GM23338 (cell line): ENCODE measurements around the gene ARHGEF19. TPM values are rescaled to one million over a fixed set of nuclear protein-coding genes. Genes with fewer than 3 reads are reported as not detected.

Source experiments
- ATAC-seq: fragments of 200-7000 bp; cut with Tn5 transposase; 3 replicates; pipeline ENCODE4 v1.9.1; 2020
- DNase-seq: peaks from one replicate; pipeline ENCODE4 v3.0.0-alpha.2; 2015; ENCODE audit warnings: low spot score
- H2AFZ ChIP-seq: fragments of 200-600 bp; sonication (generic); 2 replicates; pipeline ENCODE4 v1.8.0; 2016; ENCODE audit warnings: antibody characterized with exemption, mild to moderate bottlenecking, moderate library complexity
- H3F3A ChIP-seq: fragments of 200-600 bp; sonication (generic); replicated peaks from 2 replicates; pipeline ENCODE4 v1.8.0; 2017; ENCODE audit warnings: antibody characterized with exemption, mixed run types, low read depth
- H3K27ac ChIP-seq: fragments of 200-600 bp; sonication (generic); 2 replicates; pipeline ENCODE4 v1.6.1; 2016; ENCODE audit warnings: low read depth
- H3K27me3 ChIP-seq: fragments of 200-600 bp; sonication (generic); 2 replicates; pipeline ENCODE4 v1.8.0; 2016; ENCODE audit warnings: mild to moderate bottlenecking, mixed run types, moderate library complexity; ENCODE audit not compliant: insufficient read depth
- H3K36me3 ChIP-seq: fragments of 200-600 bp; sonication (generic); 2 replicates; pipeline ENCODE4 v1.8.0; 2016; ENCODE audit warnings: mild to moderate bottlenecking; ENCODE audit not compliant: insufficient read depth
- H3K4me1 ChIP-seq: fragments of 200-600 bp; sonication (generic); 2 replicates; pipeline ENCODE4 v1.8.0; 2016; ENCODE audit warnings: mild to moderate bottlenecking, moderate library complexity; ENCODE audit not compliant: insufficient read depth
- H3K4me2 ChIP-seq: fragments of 200-600 bp; sonication (generic); 2 replicates; pipeline ENCODE4 v1.7.1; 2017; ENCODE audit warnings: mixed run types
- H3K4me3 ChIP-seq: fragments of 200-600 bp; sonication (generic); 2 replicates; pipeline ENCODE4 v1.6.1; 2016; ENCODE audit warnings: mixed run types
- H3K79me2 ChIP-seq: fragments of 200-600 bp; sonication (generic); replicated peaks from 2 replicates; pipeline ENCODE4 v1.8.0; 2017; ENCODE audit warnings: mild to moderate bottlenecking; ENCODE audit not compliant: insufficient read depth
- H3K9me2 ChIP-seq: fragments of 200-600 bp; sonication (generic); 2 replicates; pipeline ENCODE4 v1.8.0; 2017; ENCODE audit not compliant: insufficient read depth
- H4K20me1 ChIP-seq: fragments of 200-600 bp; sonication (generic); replicated peaks from 2 replicates; pipeline ENCODE4 v1.8.0; 2017; ENCODE audit warnings: mild to moderate bottlenecking; ENCODE audit not compliant: insufficient read depth
- H3K27ac Mint-ChIP-seq: 2 replicates; pipeline ENCODE4 v1.8.0; 2020; ENCODE audit warnings: inconsistent platforms, mild to moderate bottlenecking, moderate library complexity, mixed read lengths
- H3K27me3 Mint-ChIP-seq: 3 replicates; pipeline ENCODE4 v1.8.0; 2022; ENCODE audit warnings: low read depth, mild to moderate bottlenecking, moderate library complexity, mixed read lengths, inconsistent platforms; ENCODE audit not compliant: insufficient read depth, poor library complexity
- H3K36me3 Mint-ChIP-seq: 3 replicates; pipeline ENCODE4 v1.8.0; 2021; ENCODE audit warnings: low read depth, mild to moderate bottlenecking, inconsistent platforms, moderate library complexity, mixed read lengths
- H3K4me1 Mint-ChIP-seq: 3 replicates; pipeline ENCODE4 v1.8.0; 2020; ENCODE audit warnings: mild to moderate bottlenecking, inconsistent platforms, mixed read lengths
- H3K4me3 Mint-ChIP-seq: 3 replicates; pipeline ENCODE4 v1.8.0; 2021; ENCODE audit warnings: moderate library complexity, mild to moderate bottlenecking, inconsistent platforms, mixed read lengths
- H3K9me3 Mint-ChIP-seq: 3 replicates; pipeline ENCODE4 v1.8.0; 2020; ENCODE audit warnings: moderate library complexity, mild to moderate bottlenecking, inconsistent platforms, mixed read lengths
- CREB1 ChIP-seq: fragments of 250-450 bp; sonication (Bioruptor Pico); IDR thresholded peaks from 2 replicates; pipeline ENCODE4 v1.5.0; 2020; ENCODE audit warnings: low read depth, mild to moderate bottlenecking, moderate library complexity
- CTCF ChIP-seq, 2 experiments: fragments of 200-600 bp in 1 of 2; sonication (generic) in 1 of 2; conservative IDR thresholded peaks; 2 replicates each; pipeline versions ENCODE4 v1.5.1 to v1.6.1; 2016 to 2017; ENCODE audit warnings: antibody characterized with exemption in 2 of 2, low read depth in 2 of 2, mild to moderate bottlenecking in 2 of 2, moderate library complexity in 1 of 2
- ETS1 ChIP-seq: IDR thresholded peaks from 2 replicates; pipeline ENCODE4 v1.6.1; 2016; ENCODE audit warnings: antibody characterized with exemption
- EZH2phosphoT487 ChIP-seq: fragments of 200-600 bp; sonication (generic); IDR thresholded peaks from one replicate; pipeline ENCODE4 v1.8.1; 2018; ENCODE audit warnings: antibody characterized with exemption; ENCODE audit not compliant: unreplicated experiment
- JUNB ChIP-seq: IDR thresholded peaks from one replicate; pipeline ENCODE4 v1.6.1; 2016; ENCODE audit warnings: antibody characterized with exemption; ENCODE audit not compliant: unreplicated experiment
- NANOG ChIP-seq: IDR thresholded peaks from 2 replicates; pipeline ENCODE4 v1.6.1; 2016; ENCODE audit warnings: antibody characterized with exemption, borderline replicate concordance
- POLR2AphosphoS5 ChIP-seq: IDR thresholded peaks from 2 replicates; pipeline ENCODE4 v1.6.1; 2016; ENCODE audit warnings: antibody characterized with exemption, low read depth
- REST ChIP-seq: IDR thresholded peaks from one replicate; pipeline ENCODE4 v1.6.1; 2018; ENCODE audit warnings: antibody characterized with exemption; ENCODE audit not compliant: unreplicated experiment
- STAT1 ChIP-seq: IDR thresholded peaks from one replicate; pipeline ENCODE4 v1.6.1; 2016; ENCODE audit warnings: antibody characterized with exemption; ENCODE audit not compliant: unreplicated experiment
- ZNF114 ChIP-seq: fragments of 250-450 bp; sonication (Bioruptor Pico); IDR thresholded peaks from 2 replicates; pipeline ENCODE4 v1.5.0; 2020; ENCODE audit warnings: mild to moderate bottlenecking, moderate library complexity
- ZNF331 ChIP-seq: fragments of 250-450 bp; sonication (Bioruptor Pico); IDR thresholded peaks from 2 replicates; pipeline ENCODE4 v1.5.0; 2020; ENCODE audit warnings: low read depth, mild to moderate bottlenecking, moderate library complexity
- polyA plus RNA-seq: library from polyadenylated mRNA; unstranded; fragments of >200 nt; fragmentation: Nextera tagmentation; extraction: Ambion mirVana; gene quantifications from 2 replicates; pipeline ENCODE4 v1.2.1, GENCODE V29; 2016
- total RNA-seq: library from RNA; depleted of rRNA; stranded (reverse); fragments of >200 nt; shearing (Covaris generic); gene quantifications from 2 replicates; pipeline ENCODE4 v1.2.3, GENCODE V29; 2014

ARHGEF19 gene
- total and polyA plus RNA-seq, 2 experiments from 2014 or later = 19.5 to 46.4 TPM

GRCh38 chr1:16230744-16231143 lies 18.3 kb upstream of the ARHGEF19 start (continued):
- TF ChIP-seq ETS1 (no peak), JUNB (no peak), REST (no peak), EZH2phosphoT487 (no peak), NANOG (no peak)

GRCh38 chr1:16229976-16230740 lies 17.7 kb upstream of the ARHGEF19 start:
- no peaks in the 10 kb centered on the region; the same call in 1 of the 2 replicates for H4K20me1 ChIP-seq
- H3K4me3 ChIP-seq = no peak overlapping the region
- peaks cover 16% of the 10 kb centered on the region for H3F3A ChIP-seq
- no peak for ATAC-seq
- H3K27me3 ChIP-seq = peaks cover 44% of the 10 kb centered on the region
- H3K4me1 ChIP-seq = peaks cover 13% of the 10 kb centered on the region; the same call in 1 of the 2 replicates
- no peak overlapping the region for H3K4me2 ChIP-seq
- Mint-ChIP-seq H3K4me1 (peaks cover 19% of the 10 kb centered on the region), H3K4me3 (no peak overlapping the region), H3K36me3 (no peaks in the 10 kb centered on the region), H3K27me3 (peaks cover 41% of the 10 kb centered on the region), H3K9me3 (no peaks in the 10 kb centered on the region), H3K27ac (no peak overlapping the region)
- H3K9me2 ChIP-seq = no peaks in the 10 kb centered on the region
- TF ChIP-seq ZNF331 (CRISPR knock-in tag) (no peak), ETS1 (no peak), JUNB (no peak), STAT1 (no peak), CREB1 (CRISPR knock-in tag) (no peak), REST (no peak), ZNF114 (CRISPR knock-in tag) (no peak), CTCF (conservative IDR thresholded peaks at IDR 0.05; ENCODE audit: low read depth in 2 of 2) (no peak), POLR2AphosphoS5 (no peak)
- no peak overlapping the region for H2AFZ ChIP-seq
- no peak overlapping the region for H3K27ac ChIP-seq
- H3K79me2 ChIP-seq = no peaks in the 10 kb centered on the region
- DNase-seq = no peak
- H3K36me3 ChIP-seq = no peaks in the 10 kb centered on the region
